ENCODE measurements around the gene IRX1. TPM values are rescaled to one million over a fixed set of nuclear protein-coding genes. Genes with fewer than 3 reads are reported as not detected.

The IRX1 gene
- total and polyA plus RNA-seq, 2 of the 13 experiments (the other 11 are each of a cell fraction or from before 2014, with no cell fraction given): not detected

GRCh38 chr5:3605298-3606010 is 9.8 kb downstream of the IRX1 start:
- in situ Hi-C loops (cut with HindIII; ENCODE audit: extremely low pct_ligation_motif_present, low pct_unique_long_range_greater_than_20kb): loop anchor here (10.0 kb wide), 1 partner anchor 1401 kb away; no protein-coding TSS in a partner anchor

More at GRCh38 chr5:3605298-3606010, 9.8 kb downstream of the IRX1 start:
- no peaks in the 10 kb centered on the region for H3K79me2 ChIP-seq (ENCODE audit: insufficient read depth, low read length)
- no peaks in the 10 kb centered on the region for H3K9me3 ChIP-seq (ENCODE audit: low read length)
- POLR2A ChIA-PET: no interaction called here
- no peaks in the 10 kb centered on the region for H3K4me1 ChIP-seq (ENCODE audit: insufficient read depth, low read length)
- peaks cover 0 to 23% of the 10 kb centered on the region in 2 experiments; a peak in 3 of 5 replicates for H3K27me3 ChIP-seq (ENCODE audit: control insufficient read depth in 1 of 2, insufficient read depth in 2 of 2, low read length in 2 of 2)
- H3K27ac ChIP-seq (ENCODE audit: extremely low read length, insufficient read depth, low read length): no peak overlapping the region
- H3K36me3 ChIP-seq (replicated peaks in 1 of 2; ENCODE audit: control insufficient read depth in 1 of 2, insufficient read depth in 2 of 2, low read length in 2 of 2): no peaks in the 10 kb centered on the region
- TF ChIP-seq MYNN (CRISPR knock-in tag; IDR thresholded peaks at IDR 0.05; ENCODE audit: low read depth) (no peak), PREB (CRISPR knock-in tag; IDR thresholded peaks at IDR 0.05) (no peak), ZBTB33 (CRISPR knock-in tag; IDR thresholded peaks at IDR 0.05) (no peak), ZFP90 (CRISPR knock-in tag; IDR thresholded peaks at IDR 0.05; ENCODE audit: borderline replicate concordance) (no peak), ZKSCAN8 (CRISPR knock-in tag; IDR thresholded peaks at IDR 0.05; ENCODE audit: borderline replicate concordance) (no peak), ELF3 (CRISPR knock-in tag; IDR thresholded peaks at IDR 0.05) (no peak), ZNF34 (CRISPR knock-in tag; IDR thresholded peaks at IDR 0.05; ENCODE audit: borderline replicate concordance) (no peak), ZNF33B (CRISPR knock-in tag; IDR thresholded peaks at IDR 0.05) (no peak), NR2C2 (CRISPR knock-in tag; IDR thresholded peaks at IDR 0.05; ENCODE audit: borderline replicate concordance) (no peak), ZNF775 (CRISPR knock-in tag; IDR thresholded peaks at IDR 0.05; ENCODE audit: borderline replicate concordance) (no peak), MTA3 (CRISPR knock-in tag; IDR thresholded peaks at IDR 0.05) (no peak), TGIF2 (CRISPR knock-in tag; IDR thresholded peaks at IDR 0.05) (no peak), ZNF567 (CRISPR knock-in tag; IDR thresholded peaks at IDR 0.05; ENCODE audit: borderline replicate concordance) (no peak), HOXA3 (CRISPR knock-in tag; IDR thresholded peaks at IDR 0.05) (no peak), KLF13 (CRISPR knock-in tag; IDR thresholded peaks at IDR 0.05) (no peak), KAT2B (IDR thresholded peaks at IDR 0.05; ENCODE audit: borderline replicate concordance, low read depth, low read length) (no peak)
- TF ChIP-seq, protein P1, sequence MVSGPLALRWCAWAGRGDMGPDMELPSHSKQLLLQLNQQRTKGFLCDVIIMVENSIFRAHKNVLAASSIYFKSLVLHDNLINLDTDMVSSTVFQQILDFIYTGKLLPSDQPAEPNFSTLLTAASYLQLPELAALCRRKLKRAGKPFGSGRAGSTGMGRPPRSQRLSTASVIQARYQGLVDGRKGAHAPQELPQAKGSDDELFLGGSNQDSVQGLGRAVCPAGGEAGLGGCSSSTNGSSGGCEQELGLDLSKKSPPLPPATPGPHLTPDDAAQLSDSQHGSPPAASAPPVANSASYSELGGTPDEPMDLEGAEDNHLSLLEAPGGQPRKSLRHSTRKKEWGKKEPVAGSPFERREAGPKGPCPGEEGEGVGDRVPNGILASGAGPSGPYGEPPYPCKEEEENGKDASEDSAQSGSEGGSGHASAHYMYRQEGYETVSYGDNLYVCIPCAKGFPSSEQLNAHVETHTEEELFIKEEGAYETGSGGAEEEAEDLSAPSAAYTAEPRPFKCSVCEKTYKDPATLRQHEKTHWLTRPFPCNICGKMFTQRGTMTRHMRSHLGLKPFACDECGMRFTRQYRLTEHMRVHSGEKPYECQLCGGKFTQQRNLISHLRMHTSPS (CRISPR knock-in tag; IDR thresholded peaks at IDR 0.05; ENCODE audit: low read depth): no peak
- TF ChIP-seq, protein P2, sequence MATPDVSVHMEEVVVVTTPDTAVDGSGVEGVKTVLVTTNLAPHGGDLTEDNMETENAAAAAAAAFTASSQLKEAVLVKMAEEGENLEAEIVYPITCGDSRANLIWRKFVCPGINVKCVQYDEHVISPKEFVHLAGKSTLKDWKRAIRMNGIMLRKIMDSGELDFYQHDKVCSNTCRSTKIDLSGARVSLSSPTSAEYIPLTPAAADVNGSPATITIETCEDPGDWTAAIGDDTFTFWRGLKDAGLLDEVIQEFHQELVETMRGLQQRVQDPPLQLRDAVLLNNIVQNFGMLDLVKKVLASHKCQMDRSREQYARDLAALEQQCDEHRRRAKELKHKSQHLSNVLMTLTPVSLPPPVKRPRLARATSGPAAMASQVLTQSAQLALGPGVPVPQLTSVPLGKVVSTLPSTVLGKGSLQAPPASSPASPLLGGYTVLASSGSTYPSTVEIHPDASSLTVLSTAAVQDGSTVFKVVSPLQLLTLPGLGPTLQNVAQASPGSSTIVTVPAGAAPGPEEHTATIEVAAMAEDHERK (CRISPR knock-in tag; IDR thresholded peaks at IDR 0.05; ENCODE audit: low read depth): no peak
- H4K20me1 ChIP-seq (ENCODE audit: insufficient read depth, low read length): no peaks in the 10 kb centered on the region
- ATAC-seq (no peak), DNase-seq (ENCODE audit: low spot score) (no peak), FAIRE-seq (no peak)
- BruUV-seq (replicated peaks): no TSS peak
- intact Hi-C loops (cut with micrococcal nuclease; ENCODE audit: unreplicated experiment): no loop called here
- no peak overlapping the region for H3K4me2 ChIP-seq (ENCODE audit: low read depth, low read length)
- CTCF ChIA-PET (ENCODE audit: low intra/inter-chr PET ratio, low total read pairs): no interaction called here
- H3K9ac ChIP-seq (ENCODE audit: insufficient read depth, low read depth, low read length): no peak overlapping the region
- H2AFZ ChIP-seq (ENCODE audit: low read length): no peak overlapping the region
- H3K4me3 ChIP-seq (replicated peaks in 1 of 3; ENCODE audit: insufficient read depth in 1 of 3, low read depth in 2 of 3, low read length in 3 of 3): no peak overlapping the region
- WGBS (ENCODE audit: low lambda C conversion rate): 41% methylated on average over 5 of the region's 32 CpGs

All from HepG2 (cell line).